HTR-8/SVneo (cell line): ENCODE measurements around the gene TTLL11.

Source experiments
- DNase-seq: peaks from one replicate; pipeline ENCODE4 v3.0.0; 2011; ENCODE audit warnings: low spot score, mixed read lengths; ENCODE audit not compliant: insufficient read length
- FAIRE-seq: peaks from 2 replicates; lab custom pipeline; 2011; peaks lifted over from hg19 to GRCh38; lab: Jason Lieb, UNC

Gene TTLL11

GRCh38 chr9:121773954-121774714 lies 319.0 kb downstream of the TTLL11 start:
- no peak for DNase-seq
- FAIRE-seq: no peak

GRCh38 chr9:121773286-121773953 lies 319.7 kb downstream of the TTLL11 start:
- DNase-seq (no peak), FAIRE-seq (no peak)

GRCh38 chr9:121772600-121773285 lies 320.4 kb downstream of the TTLL11 start:
- no peak for DNase-seq
- FAIRE-seq: no peak
